HG03354 (cell line): Measurements from ENCODE around the gene TREH.
"Not testable (repeated sequence)": the region's sequence is repeated elsewhere in the genome, so short reads cannot be mapped to it uniquely, and the experiment has no call there.

Source experiments
- ATAC-seq: cut with Tn5 transposase; IDR thresholded peaks from one replicate; pipeline ENCODE4 v1.9.1; 2021; ENCODE audit warnings: mild to moderate bottlenecking; ENCODE audit not compliant: unreplicated experiment, poor library complexity, severe bottlenecking

Gene TREH

DNA sequence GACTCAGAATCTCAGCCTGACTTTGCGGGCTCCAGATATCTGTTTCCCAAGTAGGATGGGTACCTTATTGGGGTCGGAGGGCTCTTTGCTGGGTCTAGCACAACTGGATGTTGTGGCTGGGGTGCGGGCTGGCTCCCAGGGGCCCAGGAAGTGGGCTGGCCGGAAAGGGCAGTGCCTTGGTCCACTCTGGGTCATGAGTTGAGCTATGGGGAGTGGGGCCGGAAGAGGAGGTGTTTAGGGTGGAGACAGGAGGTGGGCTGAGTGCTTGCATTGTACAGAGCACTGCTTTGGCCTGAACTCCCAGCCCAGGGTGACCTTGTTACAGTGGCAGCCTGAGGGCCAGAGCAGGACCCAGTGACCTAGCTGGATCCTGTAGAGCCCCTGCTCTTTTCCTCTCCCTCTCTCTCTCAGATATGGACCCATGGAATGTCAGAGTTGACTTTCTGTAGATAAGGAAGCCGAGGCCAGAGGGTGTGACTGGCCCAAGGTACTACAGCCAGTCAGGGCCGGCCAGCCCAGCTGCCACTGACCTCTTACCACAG, 58.9 kb downstream of the TREH start:
- ATAC-seq: no peak

DNA sequence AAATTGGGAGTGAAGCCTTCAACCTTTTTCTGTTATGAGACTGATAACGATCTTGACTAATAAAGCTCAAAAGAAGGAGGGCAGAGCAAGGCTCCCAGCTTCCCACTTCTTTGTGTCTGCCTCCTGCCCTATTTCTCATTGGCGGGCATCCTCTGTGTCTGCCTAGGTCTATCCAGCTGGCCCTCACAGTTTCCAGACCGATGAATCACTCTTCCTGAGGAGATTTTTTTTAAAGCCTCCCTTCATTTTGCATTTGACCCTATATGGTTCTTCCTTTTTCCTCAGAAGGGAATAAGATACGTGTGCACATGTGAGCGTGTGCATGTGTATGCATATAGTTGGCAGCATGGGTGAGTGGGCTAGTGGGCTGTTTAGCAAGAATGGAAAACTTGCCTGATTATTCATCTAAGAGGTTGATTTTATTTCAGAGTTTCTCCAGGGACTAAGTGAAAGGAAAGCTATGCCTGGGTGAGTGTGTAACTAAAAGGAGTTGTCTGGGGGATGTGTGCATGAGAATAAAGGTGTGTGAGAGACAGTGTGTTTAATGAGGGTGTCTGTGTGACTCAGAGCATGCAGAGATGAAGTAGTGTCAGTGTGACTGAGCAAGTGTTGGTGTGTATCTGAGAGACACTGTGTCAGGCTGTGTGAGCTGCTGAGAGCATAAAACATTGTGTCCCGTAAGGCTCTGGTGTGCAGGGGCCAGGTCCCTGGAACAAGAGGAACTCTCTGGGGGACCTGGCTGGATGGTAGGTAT, 59.8 kb downstream of the TREH start:
- ATAC-seq: no peak

DNA sequence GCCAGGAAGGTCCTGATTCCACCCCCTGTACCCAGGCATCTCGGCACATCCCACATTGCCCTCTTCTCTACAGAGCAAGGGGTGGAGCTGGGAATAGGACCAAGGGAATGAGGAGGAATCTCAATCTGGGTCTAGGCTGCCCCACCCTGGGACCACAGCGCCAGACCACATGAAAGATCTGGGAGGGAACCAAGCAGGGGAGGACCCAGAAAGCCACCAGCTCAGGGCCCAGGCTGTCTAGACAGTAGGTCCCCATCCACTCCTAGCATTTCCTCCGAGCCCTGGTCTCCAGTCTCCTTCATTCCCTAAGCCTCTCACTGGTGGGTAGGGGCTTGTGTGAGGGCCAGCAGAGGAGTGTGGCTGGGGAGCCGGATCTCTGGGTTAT, 60.5 kb downstream of the TREH start:
- no peak for ATAC-seq

DNA sequence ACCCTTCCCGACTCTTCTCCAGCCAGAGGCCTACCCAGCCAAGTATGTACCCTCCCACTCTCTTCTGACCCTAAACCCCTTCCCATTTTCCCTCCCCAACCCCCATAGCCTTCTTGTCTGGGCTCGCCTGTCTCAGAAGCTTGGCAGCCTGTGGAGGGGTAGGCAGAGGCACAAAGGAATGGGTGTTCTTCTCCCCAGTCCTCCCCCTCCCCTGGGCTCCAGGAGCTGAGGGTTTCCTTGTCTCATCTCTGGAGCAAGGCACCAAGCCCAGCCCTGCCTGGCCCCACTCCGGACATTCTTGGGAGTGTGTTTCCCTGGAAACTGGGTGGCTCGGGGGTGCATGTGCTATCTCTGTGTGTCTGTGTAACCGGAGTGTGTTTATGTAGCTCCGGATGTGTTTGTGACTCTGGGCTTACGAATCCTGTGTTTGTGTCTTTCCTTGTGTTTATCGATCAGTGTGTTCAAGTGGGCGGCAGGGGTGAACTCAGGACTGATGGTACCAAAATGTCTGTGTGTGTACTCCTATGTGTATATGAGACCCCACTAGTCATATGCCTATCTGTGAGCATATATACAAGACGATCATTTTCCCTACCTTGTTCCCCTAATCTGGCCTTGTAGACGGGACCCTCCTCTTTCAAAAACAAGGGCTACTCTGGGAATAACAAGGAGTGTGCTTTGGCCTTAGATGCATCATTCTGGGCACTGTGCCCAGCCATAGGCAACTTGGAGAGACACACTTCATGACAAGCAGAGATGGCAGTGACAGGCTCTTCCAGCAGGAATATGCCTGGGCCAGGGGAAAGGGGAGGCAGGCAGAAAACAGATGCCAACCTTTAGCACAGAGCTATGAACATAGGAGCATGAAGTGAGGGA, 61.1 kb downstream of the TREH start:
- no peak for ATAC-seq

DNA sequence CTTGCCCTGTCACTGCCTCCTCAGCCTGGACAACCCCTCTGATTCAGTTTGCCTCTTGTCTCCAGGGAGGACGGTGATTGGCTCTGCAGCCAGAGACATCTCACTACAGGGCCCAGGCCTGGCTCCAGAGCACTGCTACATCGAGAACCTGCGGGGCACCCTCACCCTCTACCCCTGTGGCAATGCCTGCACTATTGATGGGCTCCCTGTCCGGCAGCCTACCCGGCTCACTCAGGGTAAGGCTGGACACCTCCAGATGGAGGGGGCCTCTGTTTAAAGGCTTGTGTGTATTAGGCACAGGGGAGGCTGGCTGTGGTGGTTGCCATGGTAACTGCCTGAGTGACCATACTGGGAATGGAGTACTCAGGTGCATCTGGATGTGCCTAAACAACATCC, 63.5 kb downstream of the TREH start:
- ATAC-seq: no peak

DNA sequence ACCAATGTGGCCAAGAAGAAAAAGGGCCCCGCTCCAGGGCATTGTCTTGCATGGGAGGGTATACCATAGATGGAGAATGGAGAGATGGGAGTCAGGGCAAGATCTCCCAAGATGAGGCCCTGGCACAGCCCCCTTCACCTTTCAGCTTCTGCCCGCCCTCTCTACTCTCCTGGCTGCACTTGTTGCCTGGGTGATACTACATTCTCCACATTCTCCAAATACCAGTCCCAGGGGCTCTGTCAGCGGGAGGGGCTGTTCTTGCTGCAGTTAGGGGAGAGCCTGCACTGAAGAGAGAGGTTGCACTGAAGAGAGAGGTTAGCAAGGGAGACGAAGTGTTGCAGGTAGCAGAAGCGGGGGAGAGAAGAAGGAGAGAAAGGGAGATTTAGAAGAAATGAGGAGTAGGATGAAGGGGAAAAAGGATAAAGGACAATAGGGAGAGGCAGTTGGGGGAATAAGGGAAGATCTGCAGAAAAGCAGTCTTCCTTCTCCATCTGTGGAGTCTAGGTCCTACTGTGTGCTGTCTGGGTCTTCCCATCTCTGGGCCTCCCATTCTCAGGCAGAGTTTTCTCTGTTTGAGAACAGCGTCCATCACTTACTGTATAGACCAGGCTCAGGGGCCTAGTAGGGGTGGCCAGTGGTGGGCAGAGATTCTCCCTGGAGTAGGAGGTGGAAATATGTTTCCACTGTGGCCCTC, 64.0 kb downstream of the TREH start:
- no peak for ATAC-seq

DNA sequence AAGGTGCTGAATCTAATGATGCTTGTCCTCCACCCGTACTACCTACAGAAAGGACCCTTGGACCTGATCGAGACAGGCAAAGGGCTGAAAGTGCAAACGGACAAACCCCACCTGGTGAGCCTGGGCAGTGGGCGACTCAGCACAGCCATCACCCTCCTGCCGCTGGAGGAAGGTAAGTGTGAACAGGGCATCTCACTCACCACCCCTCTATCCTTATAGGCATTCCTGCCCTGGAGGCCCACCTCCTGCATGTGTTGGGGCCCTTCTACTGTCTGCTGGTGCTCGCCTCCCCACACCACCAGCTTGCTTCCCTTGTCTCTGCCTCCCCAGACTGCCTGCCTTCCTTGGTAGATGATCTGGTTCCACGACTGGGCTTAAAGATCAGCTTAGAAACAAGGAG, 64.9 kb downstream of the TREH start:
- ATAC-seq: no peak

DNA sequence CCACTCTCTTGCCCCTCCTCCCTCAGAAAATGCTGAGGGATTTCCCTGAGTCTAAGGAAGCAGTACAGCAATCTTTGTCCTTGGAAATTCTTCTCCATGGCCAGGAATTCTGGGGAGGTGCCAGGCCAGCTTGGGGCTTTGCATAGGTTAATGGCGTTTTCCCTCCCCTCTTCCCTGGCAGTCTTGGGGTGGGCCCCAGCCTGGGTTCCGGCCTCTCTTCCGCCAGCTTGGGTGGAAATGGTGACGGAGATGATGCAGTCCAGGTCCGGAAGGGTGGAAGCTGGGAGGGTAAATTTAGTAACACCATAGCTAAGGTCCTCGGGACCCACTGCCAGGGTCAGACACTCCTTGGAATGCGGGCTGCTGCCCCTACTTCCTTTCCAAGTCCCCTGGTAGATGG, 67.1 kb downstream of the TREH start:
- no peak for ATAC-seq

DNA sequence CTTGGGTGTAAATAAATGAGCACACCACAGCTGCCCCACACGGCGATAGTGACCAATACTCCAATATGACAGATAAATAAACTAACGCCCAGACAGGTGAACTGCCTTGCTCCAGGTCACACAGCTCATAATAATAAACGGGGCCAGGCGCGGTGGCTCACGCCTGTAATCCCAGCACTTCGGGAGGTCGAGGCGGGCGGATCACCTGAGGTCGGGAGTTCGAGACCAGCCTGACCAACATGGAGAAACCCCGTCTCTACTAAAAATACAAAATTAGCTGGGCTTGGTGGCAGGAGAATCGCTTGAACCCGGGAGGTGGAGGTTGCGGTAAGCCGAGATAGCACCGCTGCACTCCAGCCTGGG, 68.0 kb downstream of the TREH start:
- ATAC-seq: not testable (repeated sequence)

DNA sequence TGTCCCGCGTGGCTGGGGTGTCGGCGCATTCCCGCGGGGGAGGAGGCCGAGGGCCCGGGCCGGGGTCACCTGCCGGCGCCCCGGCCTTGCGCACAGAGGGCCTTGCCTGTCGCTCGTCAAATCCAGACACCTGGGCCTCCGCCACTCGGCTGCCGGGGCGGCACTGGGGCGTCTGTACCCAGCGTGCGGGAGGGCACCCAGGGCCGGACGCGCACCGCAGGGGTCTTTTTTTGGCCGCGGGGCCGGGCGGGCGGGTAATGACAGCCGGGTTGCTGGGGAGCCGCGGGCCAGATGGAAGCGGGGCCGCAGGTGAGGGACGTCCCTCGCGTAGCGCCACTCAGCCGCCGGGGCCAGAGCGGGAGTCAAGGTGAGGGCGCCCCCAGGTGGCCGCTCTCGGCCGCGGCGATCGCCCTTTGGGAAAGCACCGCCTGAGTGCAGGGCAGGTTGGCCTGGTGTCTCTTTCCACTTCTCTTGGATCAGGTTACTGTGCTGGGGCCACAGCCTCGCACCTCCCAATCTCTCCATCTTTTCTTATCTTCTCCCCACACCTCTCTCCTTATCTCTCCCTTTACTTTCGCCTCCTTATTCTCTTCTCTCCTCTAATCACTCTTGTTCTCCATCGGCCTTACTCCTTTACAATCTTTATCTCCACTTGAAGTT, 68.5 kb downstream of the TREH start:
- no peak for ATAC-seq

DNA sequence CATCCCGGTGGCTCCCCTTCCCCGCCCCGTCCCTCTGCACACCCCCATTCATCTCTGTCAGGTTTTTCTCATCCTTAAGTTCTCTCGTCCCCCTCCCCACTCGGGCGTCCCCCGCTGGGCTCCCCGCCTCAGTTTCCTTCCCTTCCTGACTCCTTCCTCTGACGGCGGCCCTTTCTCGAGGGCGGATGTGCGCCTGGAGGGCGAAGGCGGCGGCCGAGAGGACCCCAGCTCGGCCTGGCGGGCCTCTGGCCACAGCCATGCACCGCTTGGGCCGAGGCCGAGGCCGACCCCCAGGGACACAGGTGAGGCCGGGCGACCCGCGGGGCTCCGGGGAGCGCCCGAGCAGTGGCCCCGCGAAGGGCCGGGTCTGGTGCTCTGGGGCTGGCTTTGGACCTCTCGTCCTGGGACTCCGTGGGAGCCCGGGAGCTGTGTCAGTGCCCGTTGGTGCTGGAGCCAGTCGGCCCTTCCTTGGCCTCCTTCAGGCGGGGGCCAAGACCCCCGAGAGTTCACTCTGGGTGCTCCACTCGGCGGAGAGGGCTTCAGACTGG, 69.2 kb downstream of the TREH start:
- ATAC-seq: no peak

DNA sequence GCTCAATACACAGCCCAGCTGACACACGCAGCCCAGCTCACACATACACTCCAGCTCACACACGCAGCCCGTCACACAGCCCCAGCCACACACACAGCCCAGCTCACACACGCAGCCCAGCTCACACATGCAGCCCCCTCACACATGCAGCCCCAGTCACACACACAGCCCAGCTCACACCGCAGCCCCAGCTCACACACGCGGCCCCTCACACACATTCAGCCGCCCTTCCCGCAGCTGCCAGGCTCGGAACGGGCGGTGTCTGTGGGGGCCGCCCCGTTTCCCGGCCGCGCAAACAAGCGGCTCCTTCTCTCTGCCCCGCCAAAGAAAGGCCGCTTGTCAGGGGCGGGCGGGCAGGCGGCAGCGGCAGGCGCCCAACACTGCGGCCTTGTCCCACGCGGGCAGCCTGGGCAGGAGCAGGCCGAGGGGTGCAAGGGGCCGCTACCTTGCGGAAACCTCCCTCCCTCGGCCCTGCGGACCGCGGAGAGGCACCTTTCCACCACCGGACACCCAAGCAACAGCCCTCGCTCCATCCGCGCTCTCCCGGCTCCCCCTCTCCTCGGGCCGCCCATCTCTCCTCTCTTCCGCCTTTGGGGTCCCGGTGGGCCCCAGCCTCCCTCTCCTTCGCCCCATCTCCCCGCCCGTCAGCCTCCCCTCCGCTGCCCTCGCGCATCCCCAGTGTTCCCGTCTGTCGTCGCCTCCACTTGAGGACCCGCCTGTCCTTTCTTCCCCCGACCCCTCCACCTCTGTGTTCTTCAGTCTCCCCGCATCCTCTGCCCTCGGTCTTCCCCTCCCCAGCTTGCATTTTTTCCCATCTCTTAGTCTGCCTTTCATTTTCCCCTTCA, 69.8 kb downstream of the TREH start:
- ATAC-seq: no peak

DNA sequence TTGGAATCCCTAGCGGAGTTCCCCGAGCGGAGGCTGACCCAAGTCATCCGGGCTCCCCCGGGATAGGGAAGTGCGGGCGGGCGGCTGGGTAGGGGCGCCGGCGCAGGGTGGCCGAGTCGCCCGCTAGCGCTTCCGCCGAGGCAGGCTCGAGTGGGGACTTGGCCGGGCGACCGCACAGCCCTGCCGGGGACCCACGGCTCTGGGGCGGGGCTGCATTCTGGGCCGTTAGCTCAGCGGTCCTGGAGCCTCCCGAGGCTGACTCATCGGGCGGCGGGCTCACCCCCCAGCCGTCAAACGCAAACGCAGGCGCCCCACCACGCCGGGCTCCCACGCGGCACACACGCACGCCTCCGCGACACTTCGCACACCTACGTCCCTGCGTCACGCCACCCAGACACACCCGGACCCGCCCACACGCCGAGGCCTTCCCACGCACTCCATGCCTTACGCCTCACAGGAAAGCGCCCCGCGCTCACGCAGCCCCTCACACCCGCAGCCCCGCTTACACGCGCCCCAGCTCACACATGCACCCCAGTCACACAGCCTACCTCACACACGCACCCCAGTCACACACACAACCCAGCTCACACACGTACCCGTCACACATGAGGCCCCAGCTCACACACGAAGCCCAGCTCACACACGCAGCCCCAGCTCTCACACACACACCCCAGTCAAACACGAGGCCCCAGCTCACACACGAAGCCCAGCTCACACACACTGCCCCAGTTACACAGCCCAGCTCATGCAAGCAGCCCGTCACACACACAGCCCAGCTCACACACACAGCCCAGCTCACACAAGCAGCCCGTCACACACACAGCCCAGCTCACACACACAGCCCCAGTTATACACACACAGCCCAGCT, 70.9 kb downstream of the TREH start:
- no peak for ATAC-seq

DNA sequence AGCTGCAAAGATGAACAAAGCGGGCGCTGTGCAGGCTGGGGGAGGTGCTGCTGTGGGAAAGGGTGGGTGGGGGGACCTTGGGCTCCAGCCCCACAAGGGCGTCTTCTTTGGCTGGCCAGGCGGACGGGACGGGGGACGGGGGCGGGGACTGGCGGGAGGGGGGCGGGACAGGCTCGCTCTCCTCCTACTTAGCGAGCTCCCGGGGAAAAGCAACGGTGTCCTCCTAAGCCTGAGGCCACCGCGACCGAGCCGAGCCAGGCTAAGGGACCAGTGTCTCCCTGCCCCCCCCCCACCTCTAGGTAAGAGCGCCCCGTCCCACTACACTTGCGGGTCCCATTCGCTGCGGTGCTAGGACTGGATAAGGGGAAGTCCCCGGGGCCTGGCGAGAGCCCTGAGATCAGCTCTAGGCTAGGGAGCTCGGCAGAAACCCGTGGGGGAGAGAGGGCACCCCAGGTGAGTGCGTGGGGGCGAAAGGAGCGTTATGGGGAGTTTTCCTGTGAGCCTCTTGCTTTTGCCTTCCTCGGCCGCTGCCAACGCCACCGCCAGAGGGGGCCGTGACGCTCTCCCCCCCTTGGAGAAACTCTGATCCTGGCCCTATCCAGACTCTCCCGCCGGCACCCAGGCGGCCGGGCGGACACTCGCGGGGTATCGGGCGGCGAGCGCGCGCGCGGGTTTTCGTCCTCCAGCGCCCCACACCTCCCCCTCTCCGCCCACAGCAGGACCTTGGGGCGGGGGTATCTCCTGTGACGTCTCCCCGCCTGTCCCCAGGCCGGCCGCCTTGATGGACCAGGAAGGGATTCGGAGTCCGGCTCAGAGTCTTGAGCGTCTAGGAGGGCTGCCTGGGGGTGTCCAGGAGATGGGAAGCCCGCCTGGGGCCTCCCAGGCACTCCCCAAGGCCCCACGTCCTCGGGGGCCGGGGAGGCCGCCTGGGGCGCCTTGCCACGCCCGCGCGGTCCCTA, 71.8 kb downstream of the TREH start, which contains the start of gene PHLDB1:
Gene PHLDB1, plus strand, starts transcription at position 215 of the 959 bp plus-strand sequence. CDS start 6,222 bp downstream, outside the sequence.
- no peak for ATAC-seq
